ENCODE results near the gene ZNF700.
"Not testable (repeated sequence)": the region's sequence is repeated elsewhere in the genome, so short reads cannot be mapped to it uniquely, and the experiment has no call there.

ZNF700 gene

DNA sequence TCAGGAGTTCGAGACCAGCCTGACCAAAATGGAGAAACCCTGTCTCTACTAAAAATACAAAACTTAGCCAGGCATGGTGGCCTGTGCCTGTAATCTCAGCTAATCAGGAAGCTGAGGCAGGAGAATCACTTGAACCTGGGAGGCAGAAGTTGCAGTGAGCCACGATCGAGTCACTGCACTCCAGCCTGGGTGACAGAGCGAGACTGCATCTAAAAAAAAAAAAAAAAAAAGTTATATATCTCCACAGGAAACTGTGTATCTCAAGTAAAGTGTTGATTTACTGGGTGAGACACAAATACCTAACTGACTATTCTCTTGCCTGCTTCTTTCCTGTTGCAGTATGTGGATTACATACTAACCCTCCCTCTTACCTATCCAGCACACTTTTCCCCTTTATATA is 67.0 kb downstream of the ZNF700 start:
- DNase-seq, result not testable (repeated sequence)

DNA sequence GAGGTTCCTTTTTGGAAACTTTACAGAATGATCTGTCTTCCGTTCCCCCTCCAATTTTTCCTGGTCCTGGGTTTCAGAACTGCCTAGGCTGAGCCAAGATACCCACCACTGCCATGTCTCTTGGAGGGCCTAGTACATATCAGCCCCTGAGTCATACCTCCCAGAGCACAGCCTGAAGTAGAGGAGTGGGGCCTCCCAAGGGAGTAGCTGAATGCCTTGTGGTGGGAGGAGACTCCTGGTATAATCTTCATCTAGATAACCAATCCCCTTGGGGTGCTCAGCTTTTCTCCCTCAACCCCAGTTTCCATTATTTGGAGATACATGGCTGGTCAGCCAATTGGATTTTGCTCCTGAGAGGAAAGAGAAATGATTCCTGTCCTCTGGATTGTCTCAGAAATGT is 70.3 kb downstream of the ZNF700 start:
- DNase-seq, result no peak
